SK-N-SH (cell line): ENCODE results near the gene CCDC195. TPM values are rescaled to one million over a fixed set of nuclear protein-coding genes. Genes with fewer than 3 reads are reported as not detected.

ENCODE experiments used
- CTCF ChIA-PET: fragments of 300-600, 350-600 bp; formaldehyde crosslinking; extraction: SDS; loops from one replicate; lab custom pipeline; 2021; lab: Yijun Ruan, JAX
- POLR2A ChIA-PET: fragments of 350-600 bp; sonication (Branson Sonifier 250); formaldehyde crosslinking; extraction: SDS; loops from one replicate; lab custom pipeline; 2020; ENCODE audit warnings: antibody characterized with exemption, inconsistent platforms; lab: Yijun Ruan, JAX
- DNase-seq: peaks from one replicate; pipeline ENCODE4 v3.0.0; 2012
- H2AFZ ChIP-seq: fragments of 200-600 bp; sonication (generic); 2 replicates; pipeline ENCODE4 v1.8.1; 2016; ENCODE audit warnings: antibody characterized with exemption, mild to moderate bottlenecking, low read depth
- H3F3A ChIP-seq: fragments of 200-600 bp; sonication (generic); replicated peaks from 2 replicates; pipeline ENCODE3; 2016; ENCODE audit warnings: antibody characterized with exemption, mild to moderate bottlenecking; ENCODE audit not compliant: insufficient read depth
- H3K27ac ChIP-seq, 2 experiments: fragments of 200-500 bp in 1 of 2; fragments of 200-600 bp in 1 of 2; sonication (Bioruptor generic) in 1 of 2; sonication (generic), shearing (Covaris generic) in 1 of 2; 2 replicates each; pipeline versions ENCODE4 v1.5.1 to v1.6.1; 2014 to 2016; ENCODE audit warnings: low read depth in 2 of 2, inconsistent platforms in 1 of 2, low read length in 1 of 2, mild to moderate bottlenecking in 1 of 2, mixed read lengths in 1 of 2
- H3K27me3 ChIP-seq: fragments of 200-600 bp; sonication (generic), shearing (Covaris generic); 2 replicates; pipeline ENCODE4 v1.6.1; 2016; ENCODE audit warnings: mixed run types; ENCODE audit not compliant: insufficient read depth
- H3K36me3 ChIP-seq, 2 experiments: fragments of 200-500 bp in 1 of 2; fragments of 200-600 bp in 1 of 2; sonication (Bioruptor generic) in 1 of 2; sonication (generic) in 1 of 2; replicated peaks in 1 of 2; 2 replicates each; pipeline versions ENCODE3 to v1.5.1; 2014 to 2016; ENCODE audit warnings: low read length in 1 of 2, mild to moderate bottlenecking in 1 of 2; ENCODE audit not compliant: insufficient read depth in 2 of 2, control insufficient read depth in 1 of 2
- H3K4me1 ChIP-seq, 2 experiments: fragments of 200-500 bp in 1 of 2; fragments of 200-600 bp in 1 of 2; sonication (Bioruptor generic) in 1 of 2; sonication (generic), shearing (Covaris generic) in 1 of 2; 2 replicates each; pipeline versions ENCODE4 v1.5.1 to v1.6.1; 2014 to 2016; ENCODE audit warnings: low read depth in 1 of 2, low read length in 1 of 2, mixed run types in 1 of 2; ENCODE audit not compliant: insufficient read depth in 2 of 2, control insufficient read depth in 1 of 2
- H3K4me2 ChIP-seq: fragments of 200-600 bp; sonication (generic), shearing (Covaris generic); 2 replicates; pipeline ENCODE4 v1.6.1; 2017; ENCODE audit warnings: mixed run types
- H3K4me3 ChIP-seq, 2 experiments: fragments of 200-500 bp in 1 of 2; fragments of 200-600 bp in 1 of 2; sonication (Bioruptor generic) in 1 of 2; sonication (generic), shearing (Covaris generic) in 1 of 2; 2 replicates each; pipeline versions ENCODE4 v1.5.1 to v1.8.1; 2014 to 2016; ENCODE audit warnings: low read depth in 2 of 2, inconsistent platforms in 1 of 2, low read length in 1 of 2, mild to moderate bottlenecking in 1 of 2, mixed read lengths in 1 of 2, moderate library complexity in 1 of 2
- H3K79me2 ChIP-seq: fragments of 200-600 bp; sonication (generic); 2 replicates; pipeline ENCODE4 v1.8.1; 2017; ENCODE audit warnings: mild to moderate bottlenecking; ENCODE audit not compliant: insufficient read depth
- H3K9ac ChIP-seq: fragments of 200-600 bp; sonication (generic); 2 replicates; pipeline ENCODE4 v1.6.1; 2017; ENCODE audit warnings: mixed run types
- H3K9me2 ChIP-seq: fragments of 200-600 bp; sonication (generic); 2 replicates; pipeline ENCODE4 v1.6.1; 2017; ENCODE audit warnings: mixed run types
- H3K9me3 ChIP-seq: fragments of 200-600 bp; sonication (generic); 2 replicates; pipeline ENCODE4 v1.6.1; 2017; ENCODE audit warnings: mixed run types, mild to moderate bottlenecking, moderate library complexity
- H4K20me1 ChIP-seq: fragments of 200-600 bp; sonication (generic); 2 replicates; pipeline ENCODE4 v1.6.1; 2017; ENCODE audit warnings: mild to moderate bottlenecking, mixed run types; ENCODE audit not compliant: insufficient read depth
- CTCF ChIP-seq: fragments of 200-600 bp; sonication (generic); IDR thresholded peaks from 2 replicates; pipeline ENCODE4 v1.6.1; 2017; ENCODE audit warnings: antibody characterized with exemption, mild to moderate bottlenecking, moderate library complexity
- ELF1 ChIP-seq: IDR thresholded peaks from 2 replicates; pipeline ENCODE4 v1.4.0; 2012
- FOXJ3 ChIP-seq: sonication (generic); formaldehyde crosslinking; IDR thresholded peaks from 2 replicates; pipeline ENCODE4 v1.5.1; 2020; ENCODE audit warnings: mild to moderate bottlenecking, missing genetic modification reagents
- IRF3 ChIP-seq: fragments of 150-350 bp; IDR thresholded peaks from 2 replicates; pipeline ENCODE4 v1.6.1; 2016; ENCODE audit warnings: mild to moderate bottlenecking, low read depth, low read length
- MEF2A ChIP-seq: IDR thresholded peaks from 2 replicates; pipeline ENCODE4 v1.4.0; 2012; ENCODE audit warnings: low read depth, borderline replicate concordance
- NRF1 ChIP-seq: IDR thresholded peaks from 2 replicates; pipeline ENCODE4 v1.6.1; 2012; ENCODE audit warnings: low read depth, mild to moderate bottlenecking, low read length
- RFX5 ChIP-seq: IDR thresholded peaks from 2 replicates; pipeline ENCODE4 v1.6.1; 2012; ENCODE audit warnings: mild to moderate bottlenecking, improper control_type of control experiment, low read length
- RXRA ChIP-seq: IDR thresholded peaks from 2 replicates; pipeline ENCODE4 v1.4.0; 2012; ENCODE audit warnings: low read depth, mild to moderate bottlenecking, borderline replicate concordance
- TAF1 ChIP-seq: IDR thresholded peaks from 2 replicates; pipeline ENCODE4 v1.6.1; 2012; ENCODE audit warnings: low read depth, mild to moderate bottlenecking, low read length, moderate library complexity, borderline replicate concordance
- YY1 ChIP-seq: IDR thresholded peaks from 2 replicates; pipeline ENCODE4 v1.4.0; 2012; ENCODE audit warnings: low read depth, mild to moderate bottlenecking
- ZBTB33 ChIP-seq: IDR thresholded peaks from 2 replicates; pipeline ENCODE4 v1.4.0; 2012; ENCODE audit warnings: low read depth, borderline replicate concordance
- WGBS: methylation state at CpG from one replicate; pipeline ENCODE4 v1.1.6; 2017; ENCODE audit warnings: low lambda C conversion rate; 5-methylcytosine and 5-hydroxymethylcytosine counted together
- polyA plus RNA-seq, 3 experiments: library from polyadenylated mRNA; depleted of rRNA; stranded (reverse); fragments of >200 nt; gene quantifications; 2 replicates each; pipeline ENCODE4 v1.2.3, GENCODE V29; 2012
- TF ChIP-seq, protein P1 (sequence below): IDR thresholded peaks from 2 replicates; pipeline ENCODE4; 2012

Gene CCDC195
- polyA plus RNA-seq, 1 of the 3 experiments (the other 2 are of a cell fraction), result not detected

- POLR2A ChIA-PET, result no interaction called here
- H3K4me2 ChIP-seq, result no peak overlapping the region
- H3K27me3 ChIP-seq, result no peaks in the 10 kb centered on the region
- CTCF ChIA-PET, result no interaction called here
- H3K4me3 ChIP-seq, result no peak overlapping the region
- no peaks in the 10 kb centered on the region for H3K36me3 ChIP-seq
- no peaks in the 10 kb centered on the region for H3K79me2 ChIP-seq
- peak; percentile 34 for TF ChIP-seq CTCF
- TF ChIP-seq IRF3, result no peak
- H3K9me3 ChIP-seq, result no peaks in the 10 kb centered on the region
- H4K20me1 ChIP-seq, result no peaks in the 10 kb centered on the region
- no peak overlapping the region for H3K9ac ChIP-seq
- WGBS, result 11% methylated on average over 1 of the region's 1 CpG
- H3K9me2 ChIP-seq, result no peaks in the 10 kb centered on the region
- no peaks in the 10 kb centered on the region for H3K4me1 ChIP-seq
- H3F3A ChIP-seq, result no peaks in the 10 kb centered on the region
- no peak for DNase-seq
- no peak overlapping the region for H3K27ac ChIP-seq
- no peak overlapping the region for H2AFZ ChIP-seq
Observed at GRCh38 chr2:224749136-224749535, 33.0 kb upstream of the CCDC195 start.

GRCh38 chr2:224747765-224748164 lies 31.6 kb upstream of the CCDC195 start:
- Histone ChIP-seq H3K36me3 (no peaks in the 10 kb centered on the region), H3K9ac (no peak overlapping the region), H3K27me3 (no peaks in the 10 kb centered on the region), H3F3A (no peaks in the 10 kb centered on the region), H3K4me2 (no peak overlapping the region), H3K79me2 (no peaks in the 10 kb centered on the region), H3K9me3 (no peaks in the 10 kb centered on the region), H2AFZ (no peak overlapping the region), H3K27ac (no peak overlapping the region), H3K9me2 (no peaks in the 10 kb centered on the region), H3K4me3 (no peak overlapping the region), H3K4me1 (no peaks in the 10 kb centered on the region), H4K20me1 (no peaks in the 10 kb centered on the region)
- no peak for DNase-seq
- ChIA-PET POLR2A (no interaction called here), CTCF (interaction anchor here (1.7 kb wide), 1 partner anchor 31 kb away, joined by 4 read pairs; no protein-coding TSS in a partner anchor)
- 61% methylated on average over 4 of the region's 4 CpGs for WGBS
- no peak for TF ChIP-seq RXRA
- TF ChIP-seq ZBTB33, result no peak
- TF ChIP-seq TAF1, result no peak

GRCh38 chr2:224736227-224736626 lies 20.1 kb upstream of the CCDC195 start:
- no peak overlapping the region for H3K4me3 ChIP-seq
- H3K79me2 ChIP-seq, result no peaks in the 10 kb centered on the region
- no peaks in the 10 kb centered on the region for H3K9me2 ChIP-seq
- no peak overlapping the region for H3K4me2 ChIP-seq
- H2AFZ ChIP-seq, result no peak overlapping the region
- ChIA-PET CTCF (no interaction called here), POLR2A (no interaction called here)
- no peaks in the 10 kb centered on the region for H3K36me3 ChIP-seq
- no peaks in the 10 kb centered on the region for H3K27me3 ChIP-seq
- 40% methylated on average over 1 of the region's 1 CpG for WGBS
- H3F3A ChIP-seq, result no peaks in the 10 kb centered on the region
- DNase-seq, result no peak
- H3K27ac ChIP-seq, result no peak overlapping the region
- H3K9ac ChIP-seq, result no peak overlapping the region
- no peaks in the 10 kb centered on the region for H4K20me1 ChIP-seq
- H3K4me1 ChIP-seq, result no peaks in the 10 kb centered on the region
- no peaks in the 10 kb centered on the region for H3K9me3 ChIP-seq
- TF ChIP-seq, protein P1, sequence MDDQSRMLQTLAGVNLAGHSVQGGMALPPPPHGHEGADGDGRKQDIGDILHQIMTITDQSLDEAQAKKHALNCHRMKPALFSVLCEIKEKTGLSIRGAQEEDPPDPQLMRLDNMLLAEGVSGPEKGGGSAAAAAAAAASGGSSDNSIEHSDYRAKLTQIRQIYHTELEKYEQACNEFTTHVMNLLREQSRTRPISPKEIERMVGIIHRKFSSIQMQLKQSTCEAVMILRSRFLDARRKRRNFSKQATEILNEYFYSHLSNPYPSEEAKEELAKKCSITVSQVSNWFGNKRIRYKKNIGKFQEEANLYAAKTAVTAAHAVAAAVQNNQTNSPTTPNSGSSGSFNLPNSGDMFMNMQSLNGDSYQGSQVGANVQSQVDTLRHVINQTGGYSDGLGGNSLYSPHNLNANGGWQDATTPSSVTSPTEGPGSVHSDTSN, result no peak
- TF ChIP-seq FOXJ3 (CRISPR knock-in tag), result no peak
- TF ChIP-seq RFX5, result no peak
- TF ChIP-seq YY1, result no peak
- TF ChIP-seq MEF2A, result no peak
- no peak for TF ChIP-seq NRF1
- no peak for TF ChIP-seq IRF3
- no peak for TF ChIP-seq CTCF
- TF ChIP-seq ELF1, result no peak
